Tibial nerve (tissue), 4 donors: ENCODE results near the gene ZYG11B. TPM values are rescaled to one million over a fixed set of nuclear protein-coding genes. Genes with fewer than 3 reads are reported as not detected.
A peak's percentile ranks its signal among the peaks of the same experiment; 100 is the strongest.
"Not testable (repeated sequence)": the region's sequence is repeated elsewhere in the genome, so short reads cannot be mapped to it uniquely, and the experiment has no call there.

ENCODE experiments used
- DNase-seq, 2 donors: peaks; one replicate each; pipeline ENCODE4 v3.0.0-alpha.2; 2019; ENCODE audit warnings: low spot score in 2 of 2
- H3K27ac ChIP-seq, 4 donors: fragments of 200-600 bp; sonication (generic) in 3 of 4; one replicate each; pipeline ENCODE4 v1.5.1; 2017 to 2019; ENCODE audit warnings: mild to moderate bottlenecking in 1 of 4
- H3K27me3 ChIP-seq, 2 donors: fragments of 200-600 bp; sonication (generic) in 1 of 2; one replicate each; pipeline versions ENCODE4 v1.5.1 to v1.6.0; 2017 to 2019
- H3K36me3 ChIP-seq, 3 donors: fragments of 200-600 bp; sonication (generic); one replicate each; pipeline ENCODE4 v1.5.1; 2018 to 2019
- H3K4me1 ChIP-seq, 4 donors: fragments of 200-600 bp; sonication (generic) in 3 of 4; one replicate each; pipeline ENCODE4 v1.5.1; 2017 to 2019
- H3K4me3 ChIP-seq, 4 donors: fragments of 200-600 bp; sonication (generic) in 3 of 4; one replicate each; pipeline ENCODE4 v1.5.1; 2017 to 2019; ENCODE audit warnings: mild to moderate bottlenecking in 1 of 4, moderate library complexity in 1 of 4
- H3K9me3 ChIP-seq, 4 donors: fragments of 200-600 bp; sonication (generic) in 3 of 4; one replicate each; pipeline ENCODE4 v1.5.1; 2017 to 2019
- EP300 ChIP-seq, 2 donors: sonication (generic); formaldehyde crosslinking; IDR thresholded peaks; one replicate each; pipeline ENCODE4 v1.6.1; 2017; ENCODE audit warnings: antibody characterized with exemption in 2 of 2, mild to moderate bottlenecking in 1 of 2
- POLR2A ChIP-seq, 2 donors: fragments of 450-650 bp; IDR thresholded peaks; one replicate each; pipeline ENCODE4 v1.6.1; 2017; ENCODE audit warnings: antibody characterized with exemption in 2 of 2, mild to moderate bottlenecking in 2 of 2, moderate library complexity in 2 of 2
- WGBS, 2 donors: methylation state at CpG; one replicate each; pipeline ENCODE4 v1.1.5; 2018; 5-methylcytosine and 5-hydroxymethylcytosine counted together
- total RNA-seq, 4 donors: library from RNA; depleted of rRNA; stranded (reverse); fragments of >200 nt; gene quantifications; one replicate each; pipeline ENCODE4 v1.1.0, GENCODE V29; 2016
- TF ChIP-seq, protein P1 (sequence below), 5 experiments: fragments of 200-600 bp in 3 of 5; fragments of 450-650 bp in 2 of 5; sonication (generic) in 3 of 5; IDR thresholded peaks; one replicate each; pipeline ENCODE4 v1.5.1; 2016 to 2019; ENCODE audit warnings: antibody characterized with exemption in 5 of 5, mild to moderate bottlenecking in 3 of 5, moderate library complexity in 2 of 5

Gene ZYG11B
- total RNA-seq, 4 donors from 2014 or later, result 41.9 to 46.5 (median 42.7) TPM

DNA sequence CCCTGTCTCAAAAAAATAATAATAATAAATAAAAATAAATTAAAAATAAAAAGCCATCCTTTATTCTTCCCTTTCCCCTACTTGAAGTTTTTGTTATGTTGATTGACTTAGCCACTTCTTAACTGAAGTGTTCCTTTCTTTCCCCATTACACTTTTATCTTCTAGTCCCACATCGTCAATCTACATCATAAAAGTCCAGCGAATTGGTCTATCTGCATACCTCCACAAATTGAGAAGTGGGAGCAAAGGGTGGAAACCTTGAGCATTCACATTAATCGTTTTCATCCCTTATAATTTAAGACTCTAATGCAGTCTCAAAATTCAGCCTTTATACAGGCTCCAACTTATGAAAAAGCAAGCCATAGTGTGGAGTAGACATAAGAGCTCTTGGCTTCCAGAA is 109.8 kb downstream of the ZYG11B start:
- Histone ChIP-seq H3K4me1 (no peaks in the 10 kb centered on the region), H3K27ac (no peak overlapping the region), H3K36me3 (no peaks in the 10 kb centered on the region), H3K27me3 (peaks cover 0 to 4% of the 10 kb centered on the region in 2 donors), H3K9me3 (peaks cover 0 to 4% (median 0%) of the 10 kb centered on the region in 4 donors), H3K4me3 (no peak overlapping the region)
- 51 to 58% methylated on average over 3 of the region's 3 CpGs for WGBS, 2 donors
- DNase-seq, result no peak
- no peak for TF ChIP-seq EP300 (IDR thresholded peaks at IDR 0.05)
- TF ChIP-seq, protein P1, sequence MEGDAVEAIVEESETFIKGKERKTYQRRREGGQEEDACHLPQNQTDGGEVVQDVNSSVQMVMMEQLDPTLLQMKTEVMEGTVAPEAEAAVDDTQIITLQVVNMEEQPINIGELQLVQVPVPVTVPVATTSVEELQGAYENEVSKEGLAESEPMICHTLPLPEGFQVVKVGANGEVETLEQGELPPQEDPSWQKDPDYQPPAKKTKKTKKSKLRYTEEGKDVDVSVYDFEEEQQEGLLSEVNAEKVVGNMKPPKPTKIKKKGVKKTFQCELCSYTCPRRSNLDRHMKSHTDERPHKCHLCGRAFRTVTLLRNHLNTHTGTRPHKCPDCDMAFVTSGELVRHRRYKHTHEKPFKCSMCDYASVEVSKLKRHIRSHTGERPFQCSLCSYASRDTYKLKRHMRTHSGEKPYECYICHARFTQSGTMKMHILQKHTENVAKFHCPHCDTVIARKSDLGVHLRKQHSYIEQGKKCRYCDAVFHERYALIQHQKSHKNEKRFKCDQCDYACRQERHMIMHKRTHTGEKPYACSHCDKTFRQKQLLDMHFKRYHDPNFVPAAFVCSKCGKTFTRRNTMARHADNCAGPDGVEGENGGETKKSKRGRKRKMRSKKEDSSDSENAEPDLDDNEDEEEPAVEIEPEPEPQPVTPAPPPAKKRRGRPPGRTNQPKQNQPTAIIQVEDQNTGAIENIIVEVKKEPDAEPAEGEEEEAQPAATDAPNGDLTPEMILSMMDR (IDR thresholded peaks at IDR 0.05), result no peak

DNA sequence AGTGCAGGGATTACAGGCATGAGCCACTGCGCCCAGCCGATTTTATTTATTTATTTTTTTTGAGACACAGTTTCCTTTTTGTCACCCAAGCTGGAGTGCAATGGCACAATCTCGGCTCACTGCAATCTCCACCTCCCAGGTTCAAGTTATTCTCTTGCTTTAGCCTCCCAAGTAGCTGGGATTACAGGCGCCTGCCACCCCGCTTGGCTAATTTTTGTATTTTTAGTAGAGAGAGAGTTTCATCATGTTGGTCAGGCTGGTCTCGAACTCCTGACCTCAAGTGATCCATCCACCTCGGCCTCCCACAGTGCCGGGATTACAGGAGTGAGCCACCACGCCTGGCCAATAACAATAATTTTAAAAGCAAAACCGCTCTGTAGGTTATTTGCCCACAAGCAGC is 112.9 kb downstream of the ZYG11B start:
- 94 to 95% methylated on average over 10 of the region's 10 CpGs for WGBS, 2 donors
- not testable (repeated sequence) for H3K27ac ChIP-seq, H3K9me3 ChIP-seq, H3K36me3 ChIP-seq, H3K4me3 ChIP-seq, DNase-seq
- Histone ChIP-seq H3K4me1 (peaks cover 0 to 15% (median 10%) of the 10 kb centered on the region in 4 donors), H3K27me3 (peaks cover 0 to 34% of the 10 kb centered on the region in 2 donors)

DNA sequence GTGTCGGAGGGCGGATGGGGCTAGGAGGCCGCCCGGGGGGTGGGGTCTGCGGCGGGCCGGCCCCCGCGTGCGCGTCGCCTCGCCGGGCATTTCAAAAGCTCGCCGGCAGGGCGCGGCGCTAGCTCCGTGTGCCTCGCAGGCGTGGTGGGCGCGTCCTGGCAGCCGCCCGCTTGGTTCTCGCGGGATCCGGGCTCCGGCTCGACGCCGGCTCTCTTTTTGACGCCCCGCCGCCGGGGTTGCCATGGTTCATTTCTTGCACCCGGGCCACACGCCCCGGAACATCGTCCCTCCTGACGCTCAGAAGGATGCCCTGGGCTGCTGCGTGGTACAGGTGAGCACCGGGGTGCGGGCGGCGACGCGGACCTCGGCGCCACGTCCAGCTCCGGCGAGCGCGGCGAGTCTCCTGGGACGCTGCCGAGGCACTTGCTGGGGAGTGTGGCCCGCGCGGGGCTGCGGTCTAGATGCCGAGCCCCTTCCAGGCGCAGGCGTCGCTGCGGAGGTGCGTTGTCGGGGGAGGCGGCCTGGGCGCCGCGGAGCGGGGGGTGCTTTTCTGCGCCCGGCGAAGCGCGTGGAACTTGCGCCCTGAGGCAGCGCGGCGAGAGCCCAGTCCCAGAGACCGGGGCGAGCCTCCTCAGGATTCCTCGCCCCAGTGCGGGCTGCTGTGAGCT is 116.5 kb downstream of the ZYG11B start, which contains the start of gene ZYG11A:
Gene ZYG11A, plus strand, starts transcription at position 118 of the 668 bp plus-strand sequence. Its CDS starts 124 bp downstream, at position 242.
- peaks cover 0 to 15% (median 10%) of the 10 kb centered on the region in 4 donors for H3K4me1 ChIP-seq
- WGBS, 2 donors, result 3 to 6% methylated on average over 30 to 61 of the region's 88 CpGs
- TF ChIP-seq EP300 (IDR thresholded peaks at IDR 0.05), result no peak
- TF ChIP-seq, protein P1 (IDR thresholded peaks at IDR 0.05), result peak in 3 of 5 experiments; percentile 7 to 32 (median 28)
- H3K4me3 ChIP-seq, result peak within 1 kb of the TSS; percentile 21 to 44 (median 30)
- peaks cover 0 to 4% (median 0%) of the 10 kb centered on the region in 4 donors for H3K9me3 ChIP-seq
- H3K27me3 ChIP-seq, result peaks cover 0 to 64% of the 10 kb centered on the region in 2 donors
- no peaks in the 10 kb centered on the region for H3K36me3 ChIP-seq
- DNase-seq, result no peak
- no peak within 1 kb of the TSS for H3K27ac ChIP-seq

DNA sequence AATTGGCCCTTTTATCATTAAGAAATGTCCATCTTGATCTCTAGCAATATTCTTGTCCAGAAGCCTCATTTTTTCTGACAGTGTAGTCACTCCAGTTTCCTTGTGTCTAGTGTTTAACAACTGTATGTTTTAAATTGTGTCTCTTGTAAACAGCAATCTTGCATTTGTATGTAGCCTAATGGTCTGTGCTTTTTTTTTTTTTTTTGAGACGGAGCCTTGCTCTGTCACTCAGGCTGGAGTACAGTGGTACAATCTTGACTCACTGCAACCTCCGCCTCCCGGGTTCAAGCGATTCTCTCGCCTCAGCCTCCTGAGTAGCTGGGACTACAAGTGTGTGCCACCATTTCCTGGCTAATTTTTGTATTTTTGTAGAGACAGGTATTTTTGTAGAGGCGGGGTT is 118.9 kb downstream of the ZYG11B start:
- not testable (repeated sequence) for H3K4me3 ChIP-seq, H3K27ac ChIP-seq, H3K36me3 ChIP-seq, H3K9me3 ChIP-seq, DNase-seq
- 80 to 89% methylated on average over 6 of the region's 6 CpGs for WGBS, 2 donors
- Histone ChIP-seq H3K4me1 (peaks cover 0 to 15% (median 10%) of the 10 kb centered on the region in 4 donors), H3K27me3 (peaks cover 0 to 69% of the 10 kb centered on the region in 2 donors)

GRCh38 chr1:52848423-52848822 is 122.2 kb downstream of the ZYG11B start:
- no peak for TF ChIP-seq POLR2A (IDR thresholded peaks at IDR 0.05)
- no peak for TF ChIP-seq EP300 (IDR thresholded peaks at IDR 0.05)
- TF ChIP-seq, protein P1 (IDR thresholded peaks at IDR 0.05), result no peak
- peaks cover 0 to 54% of the 10 kb centered on the region in 2 donors for H3K27me3 ChIP-seq
- no peak overlapping the region for H3K4me3 ChIP-seq
- H3K9me3 ChIP-seq, result no peaks in the 10 kb centered on the region
- 78 to 88% methylated on average over 5 of the region's 5 CpGs for WGBS, 2 donors
- H3K4me1 ChIP-seq, result peaks cover 0 to under 1% (median under 1%) of the 10 kb centered on the region in 4 donors
- DNase-seq, result no peak
- no peak overlapping the region for H3K27ac ChIP-seq
- H3K36me3 ChIP-seq, result no peaks in the 10 kb centered on the region

DNA sequence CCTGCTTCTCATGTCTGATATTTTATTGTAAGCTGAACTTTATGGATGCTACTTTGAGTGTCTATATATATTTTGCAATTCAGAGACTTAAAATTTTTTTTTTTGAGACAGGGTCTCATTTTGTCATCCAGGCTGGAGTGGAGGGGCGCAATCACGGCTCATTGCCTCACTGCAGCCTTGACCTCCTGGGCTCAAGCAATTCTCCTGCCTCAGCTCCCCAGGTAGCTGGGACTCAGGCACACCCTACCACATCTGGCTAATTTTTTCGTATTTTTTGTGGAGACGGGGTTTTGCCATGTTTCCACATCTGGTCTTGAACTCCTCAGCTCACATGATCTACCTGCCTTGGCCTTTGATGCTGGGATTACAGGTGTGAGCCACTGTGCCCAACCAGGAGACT is 124.7 kb downstream of the ZYG11B start:
- no peaks in the 10 kb centered on the region for H3K9me3 ChIP-seq
- H3K27ac ChIP-seq, result no peak overlapping the region
- no peaks in the 10 kb centered on the region for H3K4me1 ChIP-seq
- 80 to 92% methylated on average over 4 of the region's 4 CpGs for WGBS, 2 donors
- H3K4me3 ChIP-seq, result no peak overlapping the region
- DNase-seq, result no peak
- peaks cover 0 to 28% of the 10 kb centered on the region in 2 donors for H3K27me3 ChIP-seq
- no peaks in the 10 kb centered on the region for H3K36me3 ChIP-seq
- TF ChIP-seq POLR2A (IDR thresholded peaks at IDR 0.05) (no peak), EP300 (IDR thresholded peaks at IDR 0.05) (no peak)
